ENCODE results near the gene PUM2. TPM values are rescaled to one million over a fixed set of nuclear protein-coding genes. Genes with fewer than 3 reads are reported as not detected.

The PUM2 gene
- 100 to 1,000 TPM in 1 of 2 donors, 10 to 100 TPM in 1; 72.5 to 145 TPM for total RNA-seq
- polyA plus RNA-seq: 10 to 100 TPM; 27.4 to 29.5 TPM
- long read RNA-seq, donor 1, partial matches to known transcripts: 8 of 10 reads
- long read RNA-seq, donor 1, other reads (novel, unspliced or antisense): 0 of 10 reads
- long read RNA-seq, donor 2: 0 reads
- long read RNA-seq, donor 3, partial matches to known transcripts: 0 of 1 reads
- long read RNA-seq, donor 3, other reads (novel, unspliced or antisense): 0 of 1 reads
- long read RNA-seq, donor 4: 0 reads
- long read RNA-seq, donor 5, partial matches to known transcripts: 26 of 27 reads
- long read RNA-seq, donor 5, other reads (novel, unspliced or antisense): 0 of 27 reads

DNA sequence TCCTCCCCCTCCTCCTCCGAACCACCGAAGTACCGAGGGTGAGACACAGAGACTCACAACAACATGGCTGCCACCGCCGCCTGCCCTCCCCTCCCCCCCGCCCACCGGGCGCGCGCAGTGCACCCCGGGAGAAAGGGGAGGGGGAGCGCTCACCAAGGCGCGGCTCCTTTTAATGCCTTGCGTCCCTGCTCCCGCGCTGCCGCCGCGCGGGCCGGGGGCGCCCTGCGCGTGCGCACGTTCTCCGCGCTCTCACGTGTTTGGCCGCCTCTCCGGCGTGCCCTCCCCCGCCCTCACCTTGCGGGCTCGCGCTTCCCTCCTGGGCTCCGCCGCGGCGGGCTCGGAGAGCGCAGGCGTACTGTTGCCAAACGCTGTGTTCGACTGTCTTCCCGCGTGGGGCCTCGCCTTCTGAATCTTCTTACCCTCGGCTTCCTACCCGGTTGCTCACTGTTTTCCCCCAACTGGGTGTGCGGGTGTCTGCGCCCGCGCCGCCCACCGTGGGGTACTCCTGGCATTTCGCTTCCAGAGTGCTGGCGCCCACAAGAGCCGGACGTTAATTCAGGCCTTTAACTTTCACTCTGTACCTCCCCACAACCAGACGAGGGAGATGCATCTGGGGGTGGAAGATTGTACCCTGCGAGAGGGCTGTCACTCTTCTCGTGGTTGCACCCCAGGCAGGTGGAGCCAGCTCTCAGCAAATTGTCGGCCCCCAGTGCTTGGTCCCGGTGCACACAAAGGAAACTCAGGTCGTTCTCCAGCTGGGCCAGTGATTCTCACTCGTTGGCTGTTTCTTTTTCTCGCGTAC, at the start of gene PUM2:
PUM2 (minus strand) TSS at position 92 of the 802 bp plus-strand sequence. CDS start 23,484 bp downstream, outside the sequence.
- H3K4me3 ChIP-seq: peak within 1 kb of the TSS; percentile 99
- H3K27ac ChIP-seq (ENCODE audit: low read depth in 1 of 2, low read length in 1 of 2): peak within 1 kb of the TSS; percentile 93 to 99
- no peaks in the 10 kb centered on the region for H3K9me3 ChIP-seq (ENCODE audit: control insufficient read depth in 4 of 4, insufficient read depth in 3 of 4, low read length in 3 of 4)
- H3K27me3 ChIP-seq (ENCODE audit: control insufficient read depth in 3 of 3, insufficient read depth in 3 of 3, low read length in 2 of 3): no peaks in the 10 kb centered on the region
- TF ChIP-seq, protein P1, sequence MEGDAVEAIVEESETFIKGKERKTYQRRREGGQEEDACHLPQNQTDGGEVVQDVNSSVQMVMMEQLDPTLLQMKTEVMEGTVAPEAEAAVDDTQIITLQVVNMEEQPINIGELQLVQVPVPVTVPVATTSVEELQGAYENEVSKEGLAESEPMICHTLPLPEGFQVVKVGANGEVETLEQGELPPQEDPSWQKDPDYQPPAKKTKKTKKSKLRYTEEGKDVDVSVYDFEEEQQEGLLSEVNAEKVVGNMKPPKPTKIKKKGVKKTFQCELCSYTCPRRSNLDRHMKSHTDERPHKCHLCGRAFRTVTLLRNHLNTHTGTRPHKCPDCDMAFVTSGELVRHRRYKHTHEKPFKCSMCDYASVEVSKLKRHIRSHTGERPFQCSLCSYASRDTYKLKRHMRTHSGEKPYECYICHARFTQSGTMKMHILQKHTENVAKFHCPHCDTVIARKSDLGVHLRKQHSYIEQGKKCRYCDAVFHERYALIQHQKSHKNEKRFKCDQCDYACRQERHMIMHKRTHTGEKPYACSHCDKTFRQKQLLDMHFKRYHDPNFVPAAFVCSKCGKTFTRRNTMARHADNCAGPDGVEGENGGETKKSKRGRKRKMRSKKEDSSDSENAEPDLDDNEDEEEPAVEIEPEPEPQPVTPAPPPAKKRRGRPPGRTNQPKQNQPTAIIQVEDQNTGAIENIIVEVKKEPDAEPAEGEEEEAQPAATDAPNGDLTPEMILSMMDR (IDR thresholded peaks at IDR 0.05; ENCODE audit: control extremely low read depth, extremely low read depth): no peak
- peak; percentile 96 to 99 (median 97) for DNase-seq
- peaks cover 0 to 3% (median 0%) of the 10 kb centered on the region in 4 donors for H3K36me3 ChIP-seq (ENCODE audit: control insufficient read depth in 4 of 4, insufficient read depth in 4 of 4, low read length in 4 of 4)
- peaks cover 10 to 52% (median 28%) of the 10 kb centered on the region in 5 donors for H3K4me1 ChIP-seq (ENCODE audit: control insufficient read depth in 5 of 5, insufficient read depth in 5 of 5, low read length in 5 of 5)
- H3K9ac ChIP-seq (ENCODE audit: insufficient read depth in 1 of 2, low read length in 2 of 2): peak within 1 kb of the TSS; percentile 74 to 85
- 0 to 1% methylated on average over 44 to 67 of the region's 70 CpGs for WGBS, 2 donors
- peak; percentile 97 for ATAC-seq (ENCODE audit: insufficient read depth, low FRiP score)

- H3K9me3 ChIP-seq (ENCODE audit: control insufficient read depth in 4 of 4, insufficient read depth in 3 of 4, low read length in 3 of 4): no peaks in the 10 kb centered on the region
- no peak overlapping the region for H3K4me3 ChIP-seq
- H3K4me1 ChIP-seq (ENCODE audit: control insufficient read depth in 5 of 5, insufficient read depth in 5 of 5, low read length in 5 of 5): peaks cover 0 to 21% (median 0%) of the 10 kb centered on the region in 5 donors
- H3K9ac ChIP-seq (ENCODE audit: insufficient read depth in 1 of 2, low read length in 2 of 2): no peak overlapping the region
- H3K27me3 ChIP-seq (ENCODE audit: control insufficient read depth in 3 of 3, insufficient read depth in 3 of 3, low read length in 2 of 3): no peaks in the 10 kb centered on the region
- DNase-seq (no peak), ATAC-seq (ENCODE audit: insufficient read depth, low FRiP score) (no peak)
- H3K27ac ChIP-seq (ENCODE audit: low read depth in 1 of 2, low read length in 1 of 2): no peak overlapping the region
- H3K36me3 ChIP-seq (ENCODE audit: control insufficient read depth in 4 of 4, insufficient read depth in 4 of 4, low read length in 4 of 4): no peaks in the 10 kb centered on the region
- 93% methylated on average over 1 of the region's 1 CpG; no CpG with 5 or more reads in 1 of the 2 donors for WGBS, 2 donors
- TF ChIP-seq, protein P1 (IDR thresholded peaks at IDR 0.05; ENCODE audit: control extremely low read depth, extremely low read depth): no peak
These were observed 49.7 kb upstream of the PUM2 start for GRCh38 chr2:20400306-20400705.

DNA sequence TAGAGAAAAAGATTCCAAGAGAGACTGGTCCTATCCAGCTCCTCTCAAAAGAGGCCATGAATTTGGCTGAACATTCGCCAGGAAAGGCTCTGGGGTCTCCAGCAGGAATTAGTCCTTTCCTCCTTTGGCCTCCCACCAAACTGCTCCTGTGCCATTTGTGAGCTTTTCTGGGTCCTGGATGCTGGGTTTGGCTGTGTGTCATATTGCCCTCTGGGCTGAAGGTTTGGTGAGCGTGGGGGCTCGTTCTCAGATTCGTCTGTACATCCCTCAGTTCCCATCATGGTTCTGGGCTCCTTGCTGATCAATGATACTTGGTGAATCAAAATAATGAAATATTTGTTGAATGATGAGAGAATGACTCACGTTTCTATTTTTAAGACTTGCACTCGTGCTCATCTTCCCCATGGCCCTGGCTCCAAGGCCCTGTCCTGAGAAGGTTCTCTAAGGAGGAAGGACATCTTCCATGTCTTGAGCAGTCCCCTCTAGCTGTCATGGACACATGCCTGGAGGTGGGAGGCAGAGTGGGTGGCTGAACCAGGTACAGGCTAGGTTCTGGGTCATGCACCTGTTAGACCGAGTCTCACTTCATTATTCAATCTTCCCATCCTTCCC, 48.4 kb upstream of the PUM2 start:
- WGBS, 2 donors: 78 to 80% methylated on average over 7 of the region's 7 CpGs
- no peak overlapping the region for H3K27ac ChIP-seq (ENCODE audit: low read depth in 1 of 2, low read length in 1 of 2)
- TF ChIP-seq, protein P1 (IDR thresholded peaks at IDR 0.05; ENCODE audit: control extremely low read depth, extremely low read depth): no peak
- H3K9me3 ChIP-seq (ENCODE audit: control insufficient read depth in 4 of 4, insufficient read depth in 3 of 4, low read length in 3 of 4): no peaks in the 10 kb centered on the region
- no peak overlapping the region for H3K4me3 ChIP-seq
- ATAC-seq (ENCODE audit: insufficient read depth, low FRiP score) (no peak), DNase-seq (no peak)
- H3K27me3 ChIP-seq (ENCODE audit: control insufficient read depth in 3 of 3, insufficient read depth in 3 of 3, low read length in 2 of 3): no peaks in the 10 kb centered on the region
- peaks cover 0 to 21% (median 0%) of the 10 kb centered on the region in 5 donors for H3K4me1 ChIP-seq (ENCODE audit: control insufficient read depth in 5 of 5, insufficient read depth in 5 of 5, low read length in 5 of 5)
- H3K9ac ChIP-seq (ENCODE audit: insufficient read depth in 1 of 2, low read length in 2 of 2): no peak overlapping the region
- no peaks in the 10 kb centered on the region for H3K36me3 ChIP-seq (ENCODE audit: control insufficient read depth in 4 of 4, insufficient read depth in 4 of 4, low read length in 4 of 4)

Data from lung (tissue), 16 donors.